Vagina (tissue), 2 donors: ENCODE measurements around the gene CBX2. TPM values are rescaled to one million over a fixed set of nuclear protein-coding genes. Genes with fewer than 3 reads are reported as not detected.

Experiments
- DNase-seq, 2 donors: peaks; one replicate each; pipeline ENCODE4 v3.0.0-alpha.2; 2017; ENCODE audit errors: extremely low spot score in 2 of 2
- H3K27ac ChIP-seq: fragments of 200-600 bp; sonication (generic); one replicate; pipeline ENCODE4 v1.5.1; 2019
- H3K27me3 ChIP-seq: fragments of 200-600 bp; sonication (generic); one replicate; pipeline ENCODE4 v1.5.1; 2019
- H3K36me3 ChIP-seq, 2 donors: fragments of 200-600 bp; sonication (generic); one replicate each; pipeline ENCODE4 v1.5.1; 2017 to 2019
- H3K4me1 ChIP-seq: fragments of 200-600 bp; sonication (generic); one replicate; pipeline ENCODE4 v1.5.1; 2019
- H3K4me3 ChIP-seq, 2 donors: fragments of 200-600 bp; sonication (generic); 1 replicate in 1 of 2; 2 replicates in 1 of 2; pipeline ENCODE4 v1.5.1; 2016 to 2019
- H3K9me3 ChIP-seq: fragments of 200-600 bp; sonication (generic); one replicate; pipeline ENCODE4 v1.5.1; 2019
- POLR2A ChIP-seq, 2 donors: fragments of 450-650 bp; IDR thresholded peaks; one replicate each; pipeline ENCODE4 v1.6.1; 2017; ENCODE audit warnings: antibody characterized with exemption in 2 of 2, mild to moderate bottlenecking in 2 of 2, moderate library complexity in 2 of 2
- POLR2AphosphoS5 ChIP-seq, 2 donors: sonication (generic); formaldehyde crosslinking; IDR thresholded peaks; one replicate each; pipeline ENCODE4 v1.9.0; 2017; ENCODE audit warnings: antibody characterized with exemption in 2 of 2, mild to moderate bottlenecking in 2 of 2, low read depth in 1 of 2; ENCODE audit not compliant: insufficient read depth in 1 of 2
- intact Hi-C: fragments of 100-400 bp; cut with DNase I; formaldehyde crosslinking; loops from one replicate; pipeline ENCODE4 v1.15.1; 2023
- total RNA-seq: library from RNA; depleted of rRNA; stranded (reverse); fragments of >200 nt; gene quantifications from one replicate; pipeline ENCODE4 v1.2.3, GENCODE V29; 2016
- TF ChIP-seq, protein P1 (sequence below), 3 experiments: fragments of 450-650 bp in 2 of 3; fragments of 200-600 bp in 1 of 3; sonication (generic) in 1 of 3; IDR thresholded peaks; one replicate each; pipeline ENCODE4 v1.5.1; 2017 to 2019; ENCODE audit warnings: antibody characterized with exemption in 3 of 3, mild to moderate bottlenecking in 2 of 3, moderate library complexity in 2 of 3

The CBX2 gene
- total RNA-seq, 1 donor from 2014 or later = 5.6 TPM

DNA sequence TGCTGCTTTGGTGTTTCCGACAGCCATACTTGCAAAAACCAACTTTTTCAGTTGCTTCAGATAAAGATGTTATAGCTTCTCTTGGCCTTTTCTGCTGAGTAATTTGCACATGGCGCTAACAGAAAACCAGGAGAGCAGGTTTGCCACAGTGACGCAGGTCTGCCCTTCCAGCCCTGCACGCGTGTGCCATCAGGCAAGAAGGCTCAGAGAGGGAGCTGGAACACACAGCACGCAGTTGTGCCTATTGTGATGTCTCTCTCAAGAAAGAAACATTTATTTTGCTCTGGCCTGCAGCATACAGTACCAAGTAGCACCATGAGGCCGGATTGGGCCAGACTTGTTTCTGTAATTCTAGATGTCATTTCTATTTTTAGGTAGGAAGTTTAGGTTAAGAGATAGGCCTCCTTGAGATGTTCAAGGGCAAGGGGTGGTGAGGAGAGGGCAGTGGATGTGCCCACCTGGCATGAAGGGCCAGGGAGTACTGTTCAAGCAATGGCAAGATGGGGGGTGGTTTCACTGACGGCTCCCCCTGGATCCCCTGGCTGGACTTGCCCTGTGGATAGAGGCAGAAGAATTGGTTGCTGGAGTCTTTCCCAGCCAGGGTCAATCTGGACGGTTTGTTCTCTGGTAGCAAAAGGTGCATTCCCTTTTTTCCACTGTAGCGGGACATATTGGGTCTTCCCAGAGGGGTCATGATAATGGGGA is 1.9 kb downstream of the CBX2 start:
- TF ChIP-seq, protein P1, sequence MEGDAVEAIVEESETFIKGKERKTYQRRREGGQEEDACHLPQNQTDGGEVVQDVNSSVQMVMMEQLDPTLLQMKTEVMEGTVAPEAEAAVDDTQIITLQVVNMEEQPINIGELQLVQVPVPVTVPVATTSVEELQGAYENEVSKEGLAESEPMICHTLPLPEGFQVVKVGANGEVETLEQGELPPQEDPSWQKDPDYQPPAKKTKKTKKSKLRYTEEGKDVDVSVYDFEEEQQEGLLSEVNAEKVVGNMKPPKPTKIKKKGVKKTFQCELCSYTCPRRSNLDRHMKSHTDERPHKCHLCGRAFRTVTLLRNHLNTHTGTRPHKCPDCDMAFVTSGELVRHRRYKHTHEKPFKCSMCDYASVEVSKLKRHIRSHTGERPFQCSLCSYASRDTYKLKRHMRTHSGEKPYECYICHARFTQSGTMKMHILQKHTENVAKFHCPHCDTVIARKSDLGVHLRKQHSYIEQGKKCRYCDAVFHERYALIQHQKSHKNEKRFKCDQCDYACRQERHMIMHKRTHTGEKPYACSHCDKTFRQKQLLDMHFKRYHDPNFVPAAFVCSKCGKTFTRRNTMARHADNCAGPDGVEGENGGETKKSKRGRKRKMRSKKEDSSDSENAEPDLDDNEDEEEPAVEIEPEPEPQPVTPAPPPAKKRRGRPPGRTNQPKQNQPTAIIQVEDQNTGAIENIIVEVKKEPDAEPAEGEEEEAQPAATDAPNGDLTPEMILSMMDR (IDR thresholded peaks at IDR 0.05) = no peak
- peak in 1 of 2 donors; percentile 36 for TF ChIP-seq POLR2AphosphoS5 (IDR thresholded peaks at IDR 0.05; ENCODE audit: insufficient read depth in 1 of 2, low read depth in 1 of 2)
- TF ChIP-seq POLR2A (IDR thresholded peaks at IDR 0.05) = no peak
- Histone ChIP-seq H3K27ac (no peak overlapping the region), H3K27me3 (no peaks in the 10 kb centered on the region), H3K4me1 (peaks cover 24% of the 10 kb centered on the region), H3K9me3 (no peaks in the 10 kb centered on the region), H3K4me3 (no peak overlapping the region), H3K36me3 (no peaks in the 10 kb centered on the region)
- no peak for DNase-seq
- intact Hi-C loops = no loop called here

DNA sequence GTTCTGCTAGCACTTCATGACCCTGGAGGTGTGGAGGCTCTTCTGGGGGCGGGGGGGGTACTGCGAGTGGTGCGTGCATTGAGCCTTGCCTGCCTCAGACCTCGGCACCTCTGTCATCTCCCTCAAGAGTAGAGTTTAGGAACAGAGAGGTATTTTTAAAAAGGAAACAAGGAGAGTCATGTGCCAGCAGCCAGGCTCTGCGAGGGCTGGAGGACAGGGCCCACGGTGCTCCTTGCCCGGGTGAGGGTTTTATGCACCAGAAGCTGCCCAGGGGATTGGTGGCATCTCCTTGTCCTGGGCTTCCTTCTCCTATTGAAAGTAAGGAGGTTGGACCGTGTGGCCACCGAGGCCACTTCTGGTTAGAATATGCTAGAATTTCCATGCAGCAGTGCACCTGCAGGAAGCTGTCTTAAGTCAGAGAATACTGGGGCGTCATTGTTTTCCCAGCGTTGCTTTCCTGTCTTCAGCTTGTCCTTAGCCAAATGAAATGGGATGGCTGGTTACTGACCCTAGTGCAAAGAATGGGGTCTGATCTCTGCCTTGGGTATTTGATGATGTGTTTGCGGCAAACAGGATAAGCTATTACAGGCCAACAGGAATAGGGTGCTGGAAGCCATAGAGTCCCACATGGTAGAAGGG is 3.2 kb downstream of the CBX2 start:
- H3K4me3 ChIP-seq = no peak overlapping the region

DNA sequence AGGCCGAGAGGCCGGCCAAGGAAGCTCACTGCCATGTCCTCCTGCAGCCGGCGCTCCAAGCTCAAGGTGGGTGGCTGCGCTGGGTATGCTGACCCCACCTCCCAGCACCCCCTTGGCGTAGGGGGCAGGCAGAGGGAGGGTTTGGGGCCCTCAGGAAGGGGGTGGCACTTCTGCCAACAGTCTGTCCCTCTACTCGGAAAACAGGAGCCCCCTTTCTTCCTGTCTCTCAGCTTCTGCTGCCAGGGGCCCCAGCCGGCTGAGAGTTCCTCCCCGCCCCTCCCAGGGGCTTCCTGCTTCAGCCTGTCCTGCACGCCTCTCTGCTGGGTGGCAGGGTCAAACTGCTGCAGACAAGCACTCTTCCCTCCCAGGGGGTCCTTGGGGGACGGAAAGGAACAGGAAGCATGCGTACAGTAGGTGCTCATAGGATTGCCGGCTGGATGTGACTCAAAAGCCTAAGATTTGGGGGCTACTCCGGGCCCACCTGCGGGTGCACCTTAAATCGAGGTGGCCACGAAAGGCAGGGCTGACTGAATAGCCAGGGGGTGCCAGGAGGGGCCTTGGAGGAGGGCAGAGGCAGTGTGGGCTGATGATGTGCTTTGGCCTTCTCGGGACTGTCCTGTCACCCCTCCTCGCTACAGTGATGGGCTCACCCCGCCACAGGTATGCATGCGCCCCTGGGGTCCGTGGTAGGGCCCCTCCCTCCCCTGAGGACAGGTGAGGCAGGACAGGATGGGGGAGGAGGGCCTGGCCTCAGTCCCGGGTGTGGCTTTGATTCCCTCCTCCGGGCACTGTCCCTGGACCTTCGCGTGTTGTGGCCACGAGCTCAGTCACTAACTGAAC is 4.0 kb downstream of the CBX2 start:
- Histone ChIP-seq H3K4me1 (peaks cover 22% of the 10 kb centered on the region), H3K4me3 (no peak overlapping the region), H3K9me3 (no peaks in the 10 kb centered on the region), H3K27me3 (no peaks in the 10 kb centered on the region), H3K36me3 (no peaks in the 10 kb centered on the region), H3K27ac (no peak overlapping the region)
- TF ChIP-seq, protein P1 (IDR thresholded peaks at IDR 0.05) = no peak
- TF ChIP-seq POLR2AphosphoS5 (IDR thresholded peaks at IDR 0.05; ENCODE audit: insufficient read depth in 1 of 2, low read depth in 1 of 2) (no peak), POLR2A (IDR thresholded peaks at IDR 0.05) (no peak)
- intact Hi-C loops = no loop called here
- no peak for DNase-seq

More for the DNA sequence above, 3.2 kb downstream of the CBX2 start:
- no peaks in the 10 kb centered on the region for H3K9me3 ChIP-seq
- H3K27ac ChIP-seq = no peak overlapping the region
- H3K4me1 ChIP-seq = peaks cover 24% of the 10 kb centered on the region
- intact Hi-C loops = no loop called here
- no peaks in the 10 kb centered on the region for H3K27me3 ChIP-seq
- no peak for DNase-seq
- no peaks in the 10 kb centered on the region for H3K36me3 ChIP-seq
- TF ChIP-seq, protein P1 (IDR thresholded peaks at IDR 0.05) = no peak
- no peak for TF ChIP-seq POLR2A (IDR thresholded peaks at IDR 0.05)
- no peak for TF ChIP-seq POLR2AphosphoS5 (IDR thresholded peaks at IDR 0.05; ENCODE audit: insufficient read depth in 1 of 2, low read depth in 1 of 2)

DNA sequence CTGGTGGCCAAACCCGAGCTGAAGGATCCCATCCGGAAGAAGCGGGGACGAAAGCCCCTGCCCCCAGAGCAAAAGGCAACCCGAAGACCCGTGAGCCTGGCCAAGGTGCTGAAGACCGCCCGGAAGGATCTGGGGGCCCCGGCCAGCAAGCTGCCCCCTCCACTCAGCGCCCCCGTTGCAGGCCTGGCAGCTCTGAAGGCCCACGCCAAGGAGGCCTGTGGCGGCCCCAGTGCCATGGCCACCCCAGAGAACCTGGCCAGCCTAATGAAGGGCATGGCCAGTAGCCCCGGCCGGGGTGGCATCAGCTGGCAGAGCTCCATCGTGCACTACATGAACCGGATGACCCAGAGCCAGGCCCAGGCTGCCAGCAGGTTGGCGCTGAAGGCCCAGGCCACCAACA is 5.9 kb downstream of the CBX2 start:
- no peak for DNase-seq
- TF ChIP-seq, protein P1 (IDR thresholded peaks at IDR 0.05) = no peak
- no peak for TF ChIP-seq POLR2A (IDR thresholded peaks at IDR 0.05)
- no peak for TF ChIP-seq POLR2AphosphoS5 (IDR thresholded peaks at IDR 0.05; ENCODE audit: insufficient read depth in 1 of 2, low read depth in 1 of 2)
- Histone ChIP-seq H3K27me3 (no peaks in the 10 kb centered on the region), H3K4me3 (no peak overlapping the region), H3K36me3 (no peaks in the 10 kb centered on the region), H3K4me1 (peaks cover 7% of the 10 kb centered on the region), H3K9me3 (no peaks in the 10 kb centered on the region), H3K27ac (no peak overlapping the region)
- intact Hi-C loops = no loop called here
